Hypothalamus (tissue), 51 donors: ENCODE results near the gene FBP2.

Source experiments
- DNase-seq, 51 donors: peaks; one replicate each; lab custom pipeline; 2025; lab: John Stamatoyannopoulos, UW

The FBP2 gene

GRCh38 chr9:94511134-94511954, 82.3 kb downstream of the FBP2 start:
- DNase-seq = no peak
